ENCODE data around the gene MED27.

The MED27 gene

GRCh38 chr9:131848570-131849160 is 231.0 kb downstream of the MED27 start:
- no peak for DNase-seq

- DNase-seq = no peak
These were observed 231.9 kb downstream of the MED27 start for GRCh38 chr9:131847665-131848354.

GRCh38 chr9:131845305-131846298 is 234.1 kb downstream of the MED27 start:
- DNase-seq = peak; percentile 42

GRCh38 chr9:131844745-131845118 is 234.9 kb downstream of the MED27 start:
- DNase-seq = no peak

DNA sequence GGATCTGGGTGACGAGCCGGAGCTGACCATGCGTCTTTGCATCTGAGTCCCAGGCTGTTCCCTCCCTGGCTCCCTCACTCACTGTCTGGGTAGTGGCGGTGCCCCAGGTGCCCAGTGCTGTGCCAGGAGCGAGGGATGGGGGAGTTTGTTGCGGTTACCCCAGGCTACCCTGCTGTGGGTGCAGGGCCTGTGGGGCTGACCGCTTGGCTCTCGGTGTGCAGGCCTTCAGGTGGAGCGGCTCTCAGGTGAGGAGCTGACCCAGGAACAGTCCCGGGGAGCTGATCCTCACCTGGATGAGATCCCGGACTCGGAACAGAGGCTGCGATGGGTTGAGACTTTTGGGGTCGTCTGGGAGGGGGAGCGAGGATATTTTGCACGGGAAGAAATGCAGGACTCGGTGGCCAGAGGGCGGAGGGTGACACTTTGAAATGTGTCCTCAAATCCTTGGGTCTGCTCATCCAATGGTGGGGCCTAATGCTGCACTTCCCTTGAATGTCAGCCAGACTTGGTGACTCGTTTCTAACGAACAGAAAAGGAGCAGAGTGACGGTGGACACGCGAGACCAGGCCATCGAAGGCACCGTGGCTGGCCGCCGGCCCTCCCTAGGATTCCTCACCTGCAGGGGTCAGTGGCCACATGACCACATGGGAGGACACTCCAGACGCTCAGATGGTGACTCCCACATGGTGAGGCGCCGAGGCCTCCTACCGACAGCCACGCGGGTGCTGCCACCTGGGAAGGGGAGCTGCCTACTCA is 235.5 kb downstream of the MED27 start:
- DNase-seq = no peak

GRCh38 chr9:131841765-131842318 is 237.8 kb downstream of the MED27 start:
- DNase-seq = no peak

DNA sequence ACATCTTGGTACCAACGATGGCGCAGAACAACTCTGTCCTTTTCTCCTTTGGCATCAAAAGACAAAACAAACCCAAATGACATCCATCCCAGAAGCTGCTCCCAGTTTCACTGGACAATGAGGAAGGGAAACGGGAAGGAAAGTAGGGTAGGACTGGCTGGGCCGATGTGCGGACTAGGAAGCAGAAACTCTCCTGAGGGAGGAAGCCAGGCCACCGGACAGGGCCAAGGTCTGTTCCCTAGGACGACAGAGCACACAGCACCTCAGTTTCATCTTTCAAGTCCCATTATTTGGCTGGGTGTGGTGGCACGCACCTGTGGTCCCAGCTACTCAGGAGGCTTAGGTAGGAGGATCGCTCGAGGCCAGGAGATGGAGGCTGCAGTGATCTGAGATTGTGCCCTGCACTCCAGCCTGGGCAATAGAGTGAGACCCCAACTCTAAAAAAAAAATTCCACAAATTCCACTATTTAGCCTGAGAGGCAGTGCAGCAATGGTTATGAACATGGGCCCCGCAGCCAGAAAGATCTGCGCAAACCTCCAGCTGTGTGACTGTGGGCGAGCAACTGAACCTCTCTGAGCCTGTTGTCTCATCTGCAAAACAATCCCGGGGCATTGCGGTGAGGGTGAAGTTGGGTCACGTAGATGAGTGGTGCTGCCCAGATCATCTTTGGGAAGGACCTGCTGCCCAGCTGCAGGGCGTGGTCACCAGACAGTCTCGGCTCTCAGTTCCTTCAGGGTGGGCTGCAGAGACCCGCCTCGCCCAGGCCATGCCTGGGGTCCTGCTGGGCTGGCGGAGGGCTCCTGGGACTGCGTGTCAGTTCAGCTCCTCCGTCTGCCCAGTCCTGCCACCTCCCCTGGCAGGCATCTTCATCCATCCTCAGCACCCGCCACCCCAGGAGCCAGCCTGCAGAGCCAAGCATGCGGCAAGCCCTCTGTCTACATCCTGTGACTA is 238.6 kb downstream of the MED27 start:
- DNase-seq = no peak

DNA sequence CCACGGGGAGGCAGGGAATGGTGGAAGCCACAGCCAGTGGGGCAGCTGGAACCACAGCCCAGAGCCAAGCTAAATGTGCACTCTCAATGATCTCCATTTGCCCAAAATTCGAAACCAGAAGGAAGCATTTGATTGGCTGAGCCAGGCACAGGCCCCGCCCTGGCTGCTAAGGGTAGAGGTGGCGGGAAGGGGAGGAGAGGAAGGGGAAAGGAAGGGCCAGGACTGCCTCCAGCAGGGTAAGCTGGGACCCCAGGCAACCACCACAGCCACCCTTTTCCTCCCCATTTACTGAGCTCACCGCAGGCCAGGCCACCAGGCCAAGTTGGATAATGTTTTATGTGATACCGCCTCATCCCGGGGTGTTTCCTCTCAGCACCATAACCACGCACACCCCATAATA is 239.4 kb downstream of the MED27 start:
- no peak for DNase-seq

GRCh38 chr9:131839281-131840084 is 240.2 kb downstream of the MED27 start:
- no peak for DNase-seq

DNA sequence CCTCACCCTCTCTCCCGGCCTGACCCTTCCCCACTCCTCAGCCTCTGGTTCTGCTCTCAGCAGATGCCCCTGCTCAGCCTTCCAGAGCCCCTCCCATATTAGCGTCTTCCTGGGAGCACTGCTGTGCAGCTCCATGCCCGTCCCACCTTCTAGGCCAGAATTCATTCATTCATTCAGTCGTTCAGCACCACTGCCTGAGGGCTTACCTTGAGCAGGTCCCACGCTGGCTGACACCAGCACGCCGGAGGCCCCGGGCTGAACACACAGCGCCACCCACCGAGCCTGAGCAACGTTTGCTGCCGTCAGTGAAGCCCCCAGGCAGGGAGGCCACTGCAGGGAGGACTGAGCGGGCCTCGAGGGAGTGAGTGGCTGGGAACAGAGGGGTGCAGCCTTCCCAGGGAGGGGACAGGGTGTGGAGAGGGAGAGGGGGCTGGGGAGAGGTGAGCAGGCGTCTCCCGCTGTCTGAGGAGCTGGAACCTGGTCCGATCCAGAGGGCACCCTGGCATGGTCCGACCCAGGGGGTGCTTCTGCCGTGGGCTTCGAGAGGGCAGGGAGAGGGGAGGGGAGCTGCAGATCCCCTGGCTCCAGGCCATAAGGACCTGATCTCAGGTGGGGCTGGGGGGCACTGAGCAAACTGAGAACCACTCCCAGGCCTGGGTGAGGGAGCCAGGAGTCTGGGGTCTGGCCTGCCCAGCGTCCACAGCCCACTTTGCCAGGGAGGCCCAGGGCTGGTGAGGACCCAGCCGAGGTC is 241.0 kb downstream of the MED27 start:
- no peak for DNase-seq

DNA sequence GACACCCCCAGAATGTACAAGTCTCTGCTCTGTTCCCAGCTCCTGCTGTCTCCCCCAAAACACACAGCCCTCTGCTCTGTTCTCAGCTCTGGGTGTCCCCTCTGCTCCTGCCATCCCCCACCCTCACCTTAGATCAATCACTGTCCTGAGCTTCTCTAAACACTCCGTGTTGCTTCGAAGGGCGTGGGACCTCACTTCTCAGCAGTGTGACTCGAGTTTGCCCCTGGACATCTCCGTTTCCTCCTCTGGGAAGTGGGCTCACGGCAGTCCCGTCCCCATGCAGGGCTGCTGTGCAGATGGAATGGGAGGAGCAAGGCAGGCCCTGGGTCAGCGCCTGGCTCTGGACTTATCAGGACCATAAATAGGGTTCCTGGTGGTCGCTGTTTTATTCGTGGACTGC is 241.8 kb downstream of the MED27 start:
- DNase-seq = no peak

GRCh38 chr9:131837316-131837715 is 242.4 kb downstream of the MED27 start:
- DNase-seq = no peak

DNA sequence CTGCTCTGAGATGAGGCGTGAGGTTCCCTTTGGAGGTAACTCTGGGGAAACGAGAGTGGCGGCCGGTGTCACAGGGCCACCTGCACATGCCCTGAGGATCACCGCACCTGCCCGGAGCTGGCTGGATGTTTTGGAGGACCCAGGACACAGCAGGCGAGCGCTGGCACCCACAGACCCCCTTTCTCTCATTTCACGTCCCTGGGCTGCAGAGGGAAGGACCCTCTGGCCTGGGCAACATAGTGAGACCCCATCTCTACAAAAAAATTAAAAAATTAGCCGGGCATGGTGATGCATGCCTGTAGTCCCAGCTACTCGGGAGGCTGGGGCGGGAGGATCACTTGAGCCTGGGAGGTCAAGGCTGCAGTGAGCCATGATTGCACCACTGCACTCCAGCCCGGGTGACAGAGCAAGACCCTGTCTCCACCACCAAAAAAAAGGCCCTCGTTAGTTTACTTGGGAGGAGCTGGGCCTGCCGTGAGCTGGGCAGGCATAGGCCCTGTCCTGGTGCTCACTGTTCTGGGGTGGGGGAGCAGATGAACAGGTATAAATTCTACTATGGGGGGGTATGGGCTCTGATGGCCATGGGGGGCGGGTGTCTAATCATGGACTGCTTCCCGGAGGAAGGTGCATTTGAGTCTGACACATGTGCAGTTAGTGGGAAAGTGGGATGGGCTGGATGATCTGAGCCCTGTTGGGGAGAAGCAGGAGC is 242.9 kb downstream of the MED27 start:
- DNase-seq = no peak

GRCh38 chr9:131836021-131836420 is 243.6 kb downstream of the MED27 start:
- DNase-seq = no peak

DNA sequence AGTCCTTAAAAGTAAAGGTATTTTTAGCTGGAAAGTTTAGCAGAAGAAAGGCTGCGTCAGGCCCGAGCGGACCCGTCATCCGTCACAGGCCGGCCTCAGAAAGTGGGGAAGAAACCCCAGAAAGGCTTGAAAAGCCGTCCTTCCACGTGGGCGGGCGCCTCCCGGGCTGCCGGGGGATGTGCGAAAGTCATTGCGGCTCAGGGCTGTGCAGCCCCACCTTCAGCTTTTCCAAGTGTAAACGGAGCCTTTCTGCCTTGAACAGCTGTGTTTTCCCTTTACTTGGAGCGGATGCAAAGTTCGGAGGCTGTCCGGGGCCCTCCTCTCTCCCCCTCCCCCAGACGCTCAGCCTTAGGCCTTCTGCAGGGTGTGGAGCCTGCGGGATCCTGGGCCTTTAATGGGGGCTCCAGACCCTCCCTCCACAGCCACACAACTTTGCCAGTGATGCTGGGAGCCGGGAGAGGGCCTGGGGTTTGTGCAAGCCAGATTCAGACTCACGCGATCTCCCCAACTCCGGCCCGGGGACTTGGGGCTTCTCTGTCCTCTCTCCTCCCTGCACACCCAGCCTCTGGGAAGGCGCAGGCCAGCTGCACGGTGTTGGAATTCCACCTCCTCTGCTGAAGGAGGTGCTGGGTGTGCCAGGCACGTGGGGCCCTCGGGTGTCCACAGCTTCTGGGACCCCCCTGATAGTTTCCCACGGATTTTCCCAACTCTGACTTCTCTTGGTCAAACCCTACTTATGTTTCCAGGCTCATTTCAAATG is 244.3 kb downstream of the MED27 start:
- peak; percentile 70 for DNase-seq

- no peak for DNase-seq
These were observed 244.9 kb downstream of the MED27 start for GRCh38 chr9:131834721-131835120.

DNA sequence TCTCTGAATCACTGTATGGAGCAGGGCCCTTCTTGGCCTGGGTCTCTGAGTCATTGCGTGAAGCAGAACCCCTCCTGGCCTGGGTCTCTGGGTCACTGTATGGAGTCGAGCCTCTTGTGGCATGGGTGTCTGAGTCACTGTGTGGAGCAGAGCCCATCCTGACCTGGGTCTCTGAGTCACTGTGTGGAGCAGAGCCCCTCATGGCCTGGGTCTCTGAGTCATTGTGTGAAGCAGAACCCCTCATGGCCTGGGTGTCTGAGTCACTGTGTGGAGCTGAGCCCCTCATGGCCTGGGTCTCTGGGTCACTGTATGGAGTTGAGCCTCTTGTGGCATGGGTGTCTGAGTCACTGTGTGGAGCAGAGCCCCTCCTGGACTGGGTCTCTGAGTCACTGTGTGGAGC is 245.8 kb downstream of the MED27 start:
- no peak for DNase-seq

GRCh38 chr9:131833083-131833482 is 246.6 kb downstream of the MED27 start:
- DNase-seq = no peak
